ENCODE measurements around the gene PAX3.
"Not testable (repeated sequence)": the region's sequence is repeated elsewhere in the genome, so short reads cannot be mapped to it uniquely, and the experiment has no call there.

Gene PAX3

DNA sequence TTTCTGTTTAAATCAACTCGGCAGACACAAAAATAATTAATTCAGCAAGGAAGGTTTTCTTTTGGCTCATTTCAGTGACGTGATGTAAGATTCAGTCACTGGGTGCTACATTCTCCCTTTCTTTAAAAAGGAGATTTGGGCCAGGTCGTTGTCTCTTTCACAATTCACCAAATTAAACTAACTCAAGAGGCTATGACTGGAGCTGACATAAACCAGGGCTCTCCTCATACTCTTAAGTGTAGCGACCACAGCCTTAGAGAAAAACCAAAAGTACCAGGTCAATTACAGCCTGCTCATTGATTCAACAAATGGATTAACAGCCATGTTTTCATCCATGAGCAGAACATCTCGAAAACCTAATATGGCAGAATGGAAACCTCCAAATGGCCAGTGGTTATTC lies 85.7 kb downstream of the PAX3 start:
- no peak for DNase-seq (ENCODE audit: low read depth)

GRCh38 chr2:222212571-222212970 lies 86.2 kb downstream of the PAX3 start:
- no peak for DNase-seq (ENCODE audit: low read depth)

- no peak for DNase-seq (ENCODE audit: low read depth)
Measured at GRCh38 chr2:222208010-222208690, 90.6 kb downstream of the PAX3 start.

- DNase-seq (ENCODE audit: low read depth): no peak
Measured at GRCh38 chr2:222205136-222205535, 93.7 kb downstream of the PAX3 start.

DNA sequence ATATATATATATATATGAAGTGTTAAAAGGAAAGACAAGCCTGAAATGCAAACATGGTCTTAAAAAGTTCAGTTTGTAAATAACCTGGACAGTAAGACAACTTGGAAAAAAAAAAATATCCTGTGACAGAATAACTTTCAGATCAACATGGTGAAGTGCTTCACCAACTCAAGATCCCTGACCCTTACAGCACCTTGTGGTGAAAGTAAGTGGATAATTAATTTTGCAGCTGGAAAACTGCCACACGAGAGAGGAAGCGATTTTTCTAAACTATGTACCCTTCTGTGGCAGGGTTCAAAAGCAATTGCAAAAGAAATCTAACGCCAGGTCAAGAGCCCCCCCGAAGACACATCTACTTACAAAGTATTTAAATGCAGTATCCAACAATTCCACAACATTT lies 95.8 kb downstream of the PAX3 start:
- no peak for DNase-seq (ENCODE audit: low read depth)

- no peak for DNase-seq (ENCODE audit: low read depth)
Measured at GRCh38 chr2:222196159-222196558, 102.6 kb downstream of the PAX3 start.

DNA sequence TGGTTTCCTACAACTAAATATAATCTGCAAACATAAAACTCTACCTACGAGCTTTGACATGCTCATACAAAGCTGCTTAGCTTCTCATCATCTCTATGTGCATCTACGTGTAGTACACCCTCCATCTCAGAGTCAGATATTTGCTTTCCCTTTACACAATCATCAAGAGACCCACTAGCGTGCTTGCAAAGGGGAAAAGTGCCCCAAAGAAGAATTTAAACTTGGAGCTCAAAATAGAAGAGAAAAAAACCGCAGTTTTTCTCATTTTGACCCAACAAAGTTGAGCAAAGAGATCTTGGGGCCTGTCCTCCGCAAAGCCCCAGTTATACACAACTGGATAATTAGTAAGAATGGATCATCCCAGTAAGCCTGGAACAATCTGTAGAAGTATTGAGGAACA lies 104.1 kb downstream of the PAX3 start:
- no peak for DNase-seq (ENCODE audit: low read depth)

DNA sequence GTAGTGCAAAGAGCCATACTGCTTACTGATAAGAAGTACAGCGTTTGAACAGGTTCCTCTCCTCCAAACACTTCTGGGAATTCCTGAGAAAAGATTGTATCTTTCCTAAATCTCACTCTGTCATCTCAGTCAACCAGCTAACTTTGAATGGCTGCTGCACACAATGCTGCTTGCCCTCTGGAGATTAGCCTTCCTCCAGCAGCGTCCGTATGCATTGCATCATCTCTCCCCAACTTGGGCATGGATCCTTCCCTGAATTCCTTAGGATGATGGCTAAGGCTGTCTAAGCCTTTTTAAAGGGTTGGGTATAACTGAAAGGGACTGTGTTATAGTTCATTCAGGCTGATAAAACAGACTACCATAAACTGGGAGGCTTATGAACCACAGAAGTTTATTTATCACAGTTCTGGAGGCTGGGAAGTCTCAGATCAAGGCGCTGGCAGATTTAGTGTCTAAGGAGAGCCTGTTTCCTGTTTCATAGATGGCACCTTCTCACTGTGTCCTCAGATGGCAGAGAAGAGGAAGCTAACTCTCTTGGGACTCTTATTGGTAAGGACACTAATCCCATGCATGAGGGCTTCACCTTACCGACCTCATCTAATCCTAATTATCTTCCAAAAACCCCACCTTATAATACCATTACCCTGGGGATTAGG lies 105.3 kb downstream of the PAX3 start:
- DNase-seq (ENCODE audit: low read depth): no peak

GRCh38 chr2:222180619-222181018 lies 118.2 kb downstream of the PAX3 start:
- DNase-seq (ENCODE audit: low read depth): no peak

- DNase-seq (ENCODE audit: low read depth): no peak
Measured at GRCh38 chr2:222179592-222179991, 119.2 kb downstream of the PAX3 start.

DNA sequence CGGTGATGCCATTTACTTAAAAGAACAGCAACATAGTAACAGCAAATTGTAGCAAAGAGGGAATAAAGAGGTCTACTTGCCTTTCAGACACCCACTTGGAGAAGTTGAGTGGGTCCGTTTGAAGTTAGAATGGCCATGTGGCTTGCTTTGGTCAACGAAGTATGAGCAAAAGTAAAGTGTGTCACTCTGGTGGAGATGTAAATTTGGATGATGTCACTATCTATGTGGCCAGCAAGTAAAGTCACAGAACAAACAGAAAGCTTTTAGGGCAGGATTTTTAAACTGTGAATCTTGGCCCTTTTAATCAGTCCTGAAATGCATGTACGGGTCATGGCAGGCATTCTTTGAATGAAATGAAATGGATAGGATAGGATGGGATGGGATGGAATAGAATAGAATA lies 120.3 kb downstream of the PAX3 start:
- DNase-seq (ENCODE audit: low read depth): no peak

DNA sequence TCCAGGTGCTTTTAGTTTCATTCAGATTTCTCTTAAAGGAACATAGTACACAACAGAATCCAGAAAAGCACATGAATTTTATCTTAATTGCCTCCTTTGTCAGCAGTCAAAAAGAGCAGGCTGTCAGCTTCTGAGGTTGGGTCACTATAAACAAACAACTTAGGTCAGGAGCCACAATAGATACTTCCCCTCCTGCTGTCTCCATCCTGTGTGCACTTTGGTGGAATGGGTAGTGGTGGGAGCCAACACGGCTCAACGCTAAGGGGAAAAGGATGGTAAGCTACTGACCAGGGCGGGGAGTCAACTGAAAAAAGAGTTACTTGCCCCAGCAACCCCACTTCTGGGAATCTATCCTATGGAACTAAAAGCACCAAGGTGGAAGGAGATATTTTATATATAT lies 121.9 kb downstream of the PAX3 start:
- DNase-seq (ENCODE audit: low read depth): no peak

GRCh38 chr2:222174450-222174849 lies 124.3 kb downstream of the PAX3 start:
- no peak for DNase-seq (ENCODE audit: low read depth)

- no peak for DNase-seq (ENCODE audit: low read depth)
Measured at GRCh38 chr2:222169346-222169745, 129.5 kb downstream of the PAX3 start.

DNA sequence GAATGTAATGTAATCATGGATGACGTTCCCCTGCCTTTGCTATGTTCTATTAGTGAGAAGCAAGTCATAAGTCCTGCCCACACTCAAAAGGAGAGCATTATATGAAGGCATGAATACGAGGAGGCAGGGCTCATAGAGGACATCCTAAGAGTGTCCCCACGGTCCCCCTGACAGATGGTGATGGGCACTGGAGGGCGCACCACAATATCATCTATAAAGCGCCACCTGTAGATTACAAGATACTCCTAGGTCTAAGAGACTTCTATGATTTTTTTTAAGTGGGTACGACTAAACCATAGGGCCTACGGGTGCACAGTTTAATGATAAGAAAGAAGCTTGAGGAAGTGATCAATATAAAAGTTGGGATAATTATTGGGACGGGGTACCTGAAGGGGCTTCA lies 131.0 kb downstream of the PAX3 start:
- no peak for DNase-seq (ENCODE audit: low read depth)

DNA sequence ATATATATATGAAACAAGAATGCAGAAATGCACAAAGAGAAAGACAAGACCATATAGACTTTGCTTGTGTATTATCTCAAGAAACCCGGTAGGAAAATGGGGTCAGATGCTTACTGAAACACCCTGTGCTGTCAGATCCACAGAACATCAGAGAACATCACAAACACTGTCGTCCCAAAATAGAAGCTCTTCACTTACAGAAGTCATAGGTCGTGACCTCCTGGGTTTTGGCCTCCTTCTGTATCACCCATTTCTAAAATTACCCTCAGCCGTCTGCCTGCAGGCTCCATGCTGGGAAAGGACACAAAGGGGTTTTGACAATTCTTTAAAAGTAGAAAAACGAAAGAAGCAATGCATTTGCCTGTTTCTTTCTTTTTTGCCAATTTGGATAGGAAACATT lies 137.9 kb downstream of the PAX3 start:
- DNase-seq (ENCODE audit: low read depth): no peak

- no peak for DNase-seq (ENCODE audit: low read depth)
Measured at GRCh38 chr2:222160125-222160524, 138.7 kb downstream of the PAX3 start.

DNA sequence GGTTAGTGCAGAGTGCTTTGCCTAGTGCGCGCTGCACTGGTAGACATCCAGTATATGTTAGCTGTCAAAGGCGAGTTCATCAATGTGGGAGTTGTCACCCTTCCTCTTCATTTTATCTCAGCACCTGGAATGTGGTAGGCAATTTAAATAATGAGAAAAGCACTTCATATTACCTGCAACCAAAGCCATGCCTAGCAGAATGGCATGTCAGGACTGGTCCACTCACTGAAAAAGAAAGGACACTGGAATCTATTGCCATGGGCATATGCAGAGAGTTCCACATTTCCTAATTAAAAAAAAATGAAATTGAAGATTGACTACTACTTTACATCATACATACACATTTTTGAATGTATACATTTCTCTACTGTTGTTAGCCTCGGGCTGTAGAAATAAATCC lies 139.6 kb downstream of the PAX3 start:
- DNase-seq (ENCODE audit: low read depth): no peak

GRCh38 chr2:222155003-222155664 lies 143.7 kb downstream of the PAX3 start:
- not testable (repeated sequence) for DNase-seq (ENCODE audit: low read depth)

Data from activated T-helper 9 cell treated with anti-CD3 and anti-CD28 coated beads, Interleukin-2, amount 50 U/mL, for 16 hours (primary cell).